ENCODE measurements around the gene ARRDC2.

The ARRDC2 gene

GRCh38 chr19:18058208-18059009, 50.4 kb downstream of the ARRDC2 start:
- no peak for DNase-seq (ENCODE audit: low read depth)

GRCh38 chr19:18059297-18059696, 51.3 kb downstream of the ARRDC2 start:
- DNase-seq (ENCODE audit: low read depth) = no peak

DNA sequence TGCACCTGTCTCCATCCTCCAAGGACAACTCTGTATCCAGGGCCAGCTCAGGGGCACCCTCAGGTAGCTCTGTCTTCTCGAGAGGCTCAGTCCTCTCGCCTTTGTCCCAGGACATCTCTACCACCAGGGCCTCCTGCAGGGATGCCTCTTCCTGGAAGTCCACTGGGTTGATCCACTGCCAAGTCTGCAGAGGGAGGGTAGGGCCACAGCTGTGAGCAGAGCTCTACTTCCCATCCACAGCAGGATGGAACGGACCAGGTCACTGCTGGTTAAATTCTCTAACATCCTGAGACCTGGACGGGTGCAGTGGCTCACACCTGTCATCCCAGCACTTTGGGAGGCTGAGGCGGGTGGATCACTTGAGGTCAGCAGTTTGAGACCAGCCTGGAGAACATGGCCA, 51.9 kb downstream of the ARRDC2 start:
- DNase-seq (ENCODE audit: low read depth) = no peak

DNA sequence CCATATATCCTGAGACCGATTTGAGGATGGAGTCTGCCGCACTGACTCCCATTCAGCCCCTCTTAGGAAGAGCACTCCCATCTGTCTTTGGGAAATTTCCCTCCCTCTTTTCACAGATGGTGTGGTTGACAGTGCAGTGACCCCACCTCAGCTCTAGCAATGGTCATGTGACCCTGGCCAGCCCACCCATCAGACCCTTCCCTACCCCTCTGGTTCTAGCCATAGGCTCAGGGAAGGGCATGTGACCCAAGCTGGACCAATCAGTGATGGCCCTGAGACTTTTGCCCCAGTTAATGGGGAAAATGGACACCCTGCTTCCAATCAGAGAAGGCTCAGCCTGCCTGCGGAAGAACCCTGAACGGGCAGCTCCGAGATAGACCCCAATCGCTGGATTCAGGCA, 52.5 kb downstream of the ARRDC2 start:
- no peak for DNase-seq (ENCODE audit: low read depth)

GRCh38 chr19:18062028-18062427, 54.1 kb downstream of the ARRDC2 start:
- no peak for DNase-seq (ENCODE audit: low read depth)

DNA sequence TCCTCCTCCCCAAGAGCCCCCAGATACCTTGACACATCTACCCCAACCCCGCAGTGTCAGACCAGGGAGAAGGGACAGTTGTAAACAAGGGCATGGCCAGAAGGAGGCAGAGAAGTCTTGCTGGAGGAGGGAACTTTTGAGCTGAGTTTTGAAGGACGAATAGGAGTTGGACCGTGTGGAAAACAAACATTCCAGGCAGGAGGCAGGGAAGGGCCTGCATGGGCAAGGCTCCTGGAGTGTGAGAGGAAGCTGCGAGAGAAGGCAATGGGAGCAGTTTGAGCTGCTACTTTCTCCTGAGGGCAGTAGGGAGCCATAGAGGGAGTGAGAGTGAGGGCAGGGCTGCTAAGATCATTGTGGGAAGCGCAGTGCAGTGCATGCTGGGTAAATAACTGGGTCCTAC, 55.5 kb downstream of the ARRDC2 start:
- DNase-seq (ENCODE audit: low read depth) = no peak
